ENCODE measurements around the gene GLIPR1L2.

GLIPR1L2 gene

DNA sequence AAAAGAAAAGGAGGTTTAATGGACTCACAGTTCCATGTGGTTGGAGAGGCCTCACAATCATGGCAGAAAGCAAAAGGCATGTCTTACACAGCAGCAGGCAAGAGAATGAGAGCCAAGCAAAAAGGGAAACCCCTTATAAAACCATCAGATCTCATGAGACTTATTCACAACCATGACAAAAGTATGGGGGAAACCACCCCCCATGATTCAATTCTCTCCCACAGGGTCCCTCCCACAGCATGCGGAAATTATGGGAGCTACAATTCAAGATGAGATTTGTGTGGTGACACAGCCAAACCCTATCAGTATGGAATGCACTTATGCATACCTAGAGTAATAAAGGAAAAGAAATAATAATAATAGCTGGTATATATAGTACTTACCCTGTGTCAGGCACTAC lies 85.2 kb downstream of the GLIPR1L2 start:
- peak in 1 of 2 donors; percentile 42 for DNase-seq (ENCODE audit: low read depth in 2 of 2)

DNA sequence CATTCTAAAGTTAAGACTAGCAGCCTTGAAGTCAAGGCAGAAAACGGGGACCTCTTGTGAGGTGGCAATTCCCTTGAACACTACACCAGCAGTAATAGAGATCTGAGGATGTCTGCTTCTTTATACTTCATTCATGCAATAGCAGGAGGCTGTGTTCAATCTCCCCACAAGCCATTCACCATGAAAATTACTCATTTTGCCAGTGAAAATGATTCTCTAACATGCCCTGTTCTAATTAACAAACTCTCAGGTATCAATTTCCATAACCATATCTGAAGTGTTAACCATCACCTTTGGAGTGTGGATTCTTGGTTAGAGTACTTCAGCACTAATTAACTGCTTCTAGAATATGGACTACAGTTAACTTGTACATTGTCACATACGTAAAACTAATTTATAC lies 86.2 kb downstream of the GLIPR1L2 start:
- no peak for DNase-seq (ENCODE audit: low read depth in 2 of 2)

DNA sequence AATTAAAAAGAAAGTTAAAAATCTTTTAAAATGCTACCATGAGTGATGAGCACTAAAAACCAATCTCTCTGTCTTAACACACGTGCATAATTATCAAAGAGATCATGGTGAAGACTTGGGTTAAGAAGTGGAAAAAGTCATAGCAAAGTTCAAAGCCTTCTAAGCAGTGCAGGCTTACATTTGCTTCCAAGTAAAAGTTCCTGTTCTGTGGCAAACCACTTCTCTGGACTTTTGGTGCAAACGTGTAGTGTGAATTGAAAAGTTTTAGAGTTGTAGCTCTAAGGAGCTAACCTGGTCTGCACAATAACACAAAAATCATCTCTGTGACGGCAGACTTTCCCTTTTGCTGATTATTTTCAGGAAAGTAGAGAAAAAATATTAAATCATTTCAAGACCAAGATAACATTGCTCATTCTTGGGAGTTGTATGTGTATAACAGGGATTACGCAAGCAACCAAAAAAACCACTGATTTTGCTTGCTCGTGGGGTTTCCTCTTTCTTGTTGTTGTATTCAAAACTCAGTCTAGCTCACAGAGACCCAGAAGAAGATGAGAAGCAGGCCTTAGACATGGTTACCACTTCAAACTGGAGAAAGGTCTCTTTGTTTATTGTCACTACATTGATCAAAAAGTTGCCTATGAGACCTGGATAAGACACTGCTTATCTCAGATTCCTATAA lies 87.4 kb downstream of the GLIPR1L2 start:
- no peak for DNase-seq (ENCODE audit: low read depth in 2 of 2)

DNA sequence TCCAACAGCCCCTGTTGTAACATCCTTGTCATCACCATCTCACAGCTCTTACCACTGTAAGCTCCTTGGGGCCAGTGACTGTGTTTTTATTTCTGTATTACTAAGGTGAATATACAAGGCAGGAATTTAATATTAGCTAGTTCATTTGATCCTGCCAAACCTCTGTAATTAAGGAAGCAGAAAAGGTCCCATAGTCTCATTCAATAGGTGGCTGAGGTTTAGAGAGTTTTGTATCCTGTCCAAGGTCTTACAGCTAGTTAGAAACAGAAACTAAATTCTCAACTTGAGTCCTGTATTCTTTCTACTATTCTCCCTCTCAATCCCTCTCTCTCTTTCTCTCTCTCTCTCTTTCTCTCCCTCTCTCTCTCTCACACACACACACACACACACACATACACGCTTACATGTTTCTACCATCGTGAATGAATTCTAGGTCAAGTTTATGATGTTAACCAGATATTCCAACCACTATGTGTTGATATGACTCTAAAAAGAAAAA lies 89.1 kb downstream of the GLIPR1L2 start:
- no peak for DNase-seq (ENCODE audit: low read depth in 2 of 2)

DNA sequence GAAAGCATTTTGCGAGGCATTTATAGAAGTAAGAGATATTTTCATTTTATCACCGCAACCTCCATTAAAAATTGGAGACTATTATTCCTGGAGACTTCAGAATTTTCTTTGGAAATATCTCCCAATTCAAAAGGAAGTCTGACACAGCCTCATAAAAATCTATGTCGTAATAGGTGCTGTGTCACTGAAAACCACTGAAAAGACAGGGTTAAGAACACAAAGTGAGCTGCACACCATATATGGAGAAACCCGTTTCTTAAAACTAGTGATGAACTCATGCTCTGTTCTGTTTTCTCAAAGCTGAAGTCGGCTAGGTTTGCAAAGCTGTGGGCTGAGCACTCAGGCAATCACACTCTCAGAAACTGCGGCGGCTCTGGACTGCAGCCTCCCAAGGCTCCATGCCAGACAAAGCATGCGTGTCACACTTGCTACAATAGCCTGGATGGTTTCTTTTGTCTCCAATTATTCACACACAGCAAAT lies 89.6 kb downstream of the GLIPR1L2 start, which contains the start of gene GLIPR1:
Gene GLIPR1 (plus strand): TSS at position 287 of the 481 bp plus-strand sequence. CDS start 126 bp downstream, at position 413.
- peak; percentile 61 to 68 for DNase-seq (ENCODE audit: low read depth in 2 of 2)

DNA sequence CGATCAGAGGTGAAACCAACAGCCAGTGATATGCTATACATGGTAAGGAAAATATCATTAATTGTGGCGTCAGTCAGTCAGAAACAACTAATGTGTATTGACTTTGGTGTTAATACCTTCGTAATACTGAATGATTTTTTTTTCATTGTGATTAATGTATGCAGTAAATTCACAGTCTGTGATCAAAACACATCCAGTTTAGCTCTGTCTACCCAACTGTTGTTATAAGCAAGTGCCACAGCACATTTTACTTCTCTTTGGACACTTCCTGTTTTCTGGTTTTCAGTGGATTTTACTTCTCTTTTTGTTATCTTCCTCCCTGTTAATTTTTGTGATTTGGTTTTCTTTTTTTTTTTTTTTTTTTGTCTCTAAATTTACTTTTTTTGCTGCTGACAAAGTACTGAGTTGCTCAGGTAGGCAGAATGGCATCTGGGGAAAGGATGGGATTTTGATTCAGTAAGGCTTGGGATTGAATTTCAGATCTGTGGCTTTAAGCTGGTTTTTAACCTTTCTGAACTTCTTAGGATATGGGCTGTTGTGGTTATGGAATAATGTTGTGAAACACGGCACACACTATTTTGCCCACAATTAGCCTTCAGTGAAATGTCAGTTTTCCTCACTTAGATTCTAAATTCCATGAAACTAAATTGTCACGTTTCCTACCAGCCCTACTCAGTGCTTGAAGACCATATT lies 90.3 kb downstream of the GLIPR1L2 start:
- DNase-seq (ENCODE audit: low read depth in 2 of 2), result no peak

DNA sequence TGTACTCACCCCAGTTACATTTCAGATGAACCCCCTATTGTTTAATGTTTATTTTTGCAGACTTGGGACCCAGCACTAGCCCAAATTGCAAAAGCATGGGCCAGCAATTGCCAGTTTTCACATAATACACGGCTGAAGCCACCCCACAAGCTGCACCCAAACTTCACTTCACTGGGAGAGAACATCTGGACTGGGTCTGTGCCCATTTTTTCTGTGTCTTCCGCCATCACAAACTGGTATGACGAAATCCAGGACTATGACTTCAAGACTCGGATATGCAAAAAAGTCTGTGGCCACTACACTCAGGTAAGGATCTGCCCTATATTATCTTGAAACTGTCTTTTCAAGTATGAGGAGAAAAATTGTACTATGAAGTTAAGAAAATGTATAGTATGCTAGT lies 90.9 kb downstream of the GLIPR1L2 start:
- DNase-seq (ENCODE audit: low read depth in 2 of 2), result no peak
